GM12872 (cell line): ENCODE data around the gene TMPRSS11A.
A peak's percentile ranks its signal among the peaks of the same experiment; 100 is the strongest.

ENCODE experiments used
- CTCF ChIP-seq: IDR thresholded peaks from 3 replicates; pipeline ENCODE4 v1.5.1; 2011; ENCODE audit warnings: low read depth, mild to moderate bottlenecking, low read length, moderate library complexity; ENCODE audit not compliant: insufficient read depth

Gene TMPRSS11A

GRCh38 chr4:67915400-67915966 is 47.8 kb downstream of the TMPRSS11A start:
- no peak for TF ChIP-seq CTCF

GRCh38 chr4:67912080-67912479 is 51.2 kb downstream of the TMPRSS11A start:
- TF ChIP-seq CTCF = no peak

GRCh38 chr4:67911638-67912037 is 51.7 kb downstream of the TMPRSS11A start:
- TF ChIP-seq CTCF = no peak

- no peak for TF ChIP-seq CTCF
These were observed 52.2 kb downstream of the TMPRSS11A start for GRCh38 chr4:67911141-67911540.

GRCh38 chr4:67910585-67910905 is 52.7 kb downstream of the TMPRSS11A start:
- TF ChIP-seq CTCF = no peak

- TF ChIP-seq CTCF = peak; percentile 40
These were observed 53.2 kb downstream of the TMPRSS11A start for GRCh38 chr4:67909905-67910584.

- TF ChIP-seq CTCF = no peak
These were observed 55.6 kb downstream of the TMPRSS11A start for GRCh38 chr4:67907650-67908049.
